ENCODE data around the gene ETV3L. TPM values are rescaled to one million over a fixed set of nuclear protein-coding genes. Genes with fewer than 3 reads are reported as not detected.

The ETV3L gene
- total RNA-seq, 1 donor from 2014 or later: not detected

- Mint-ChIP-seq H3K27ac (no peak overlapping the region), H3K9me3 (no peaks in the 10 kb centered on the region), H3K36me3 (no peaks in the 10 kb centered on the region), H3K4me3 (no peak overlapping the region), H3K4me1 (peaks cover 3% of the 10 kb centered on the region), H3K27me3 (ENCODE audit: insufficient read depth, low read depth) (no peaks in the 10 kb centered on the region)
- H3K9ac ChIP-seq: no peak overlapping the region
- H3F3A ChIP-seq (ENCODE audit: low read depth): peaks cover 14% of the 10 kb centered on the region
- DNase-seq (ENCODE audit: low spot score): no peak
- no peaks in the 10 kb centered on the region for H3K9me3 ChIP-seq (ENCODE audit: low read depth)
- H3K4me2 ChIP-seq: no peak overlapping the region
- no peak overlapping the region for H2AFZ ChIP-seq (replicated peaks)
- H3K36me3 ChIP-seq: no peaks in the 10 kb centered on the region
- no peak for TF ChIP-seq EZH2phosphoT487 (IDR thresholded peaks at IDR 0.05)
- TF ChIP-seq EZH2 (IDR thresholded peaks at IDR 0.05): no peak
- TF ChIP-seq CTCF (IDR thresholded peaks at IDR 0.05): no peak
- H3K27ac ChIP-seq: no peak overlapping the region
- H3K4me1 ChIP-seq: peaks cover 14% of the 10 kb centered on the region
- no peaks in the 10 kb centered on the region for H3K27me3 ChIP-seq
- H3K79me2 ChIP-seq (ENCODE audit: low read depth): no peaks in the 10 kb centered on the region
- H4K20me1 ChIP-seq (ENCODE audit: low read depth): no peaks in the 10 kb centered on the region
- H3K4me3 ChIP-seq: no peak overlapping the region
These were observed 14.9 kb downstream of the ETV3L start for GRCh38 chr1:157084720-157085119.

- H3K27ac Mint-ChIP-seq: no peak overlapping the region
- no peaks in the 10 kb centered on the region for H3K9me3 Mint-ChIP-seq
These were observed 17.9 kb downstream of the ETV3L start for GRCh38 chr1:157081707-157082106.

GRCh38 chr1:157080714-157081113, 18.9 kb downstream of the ETV3L start:
- Histone ChIP-seq H4K20me1 (ENCODE audit: low read depth) (no peaks in the 10 kb centered on the region), H3K27me3 (no peaks in the 10 kb centered on the region), H3F3A (ENCODE audit: low read depth) (peaks cover 14% of the 10 kb centered on the region), H3K36me3 (no peaks in the 10 kb centered on the region), H3K4me3 (no peak overlapping the region), H3K9me3 (ENCODE audit: low read depth) (no peaks in the 10 kb centered on the region), H2AFZ (replicated peaks) (no peak overlapping the region), H3K9ac (no peak overlapping the region), H3K4me1 (peaks cover 14% of the 10 kb centered on the region), H3K79me2 (ENCODE audit: low read depth) (no peaks in the 10 kb centered on the region), H3K4me2 (no peak overlapping the region), H3K27ac (no peak overlapping the region)
- H3K27me3 Mint-ChIP-seq (ENCODE audit: insufficient read depth, low read depth): peaks cover 4% of the 10 kb centered on the region
- H3K4me3 Mint-ChIP-seq: no peak overlapping the region
- H3K9me3 Mint-ChIP-seq: no peaks in the 10 kb centered on the region
- no peaks in the 10 kb centered on the region for H3K36me3 Mint-ChIP-seq
- H3K4me1 Mint-ChIP-seq: peaks cover 3% of the 10 kb centered on the region
- no peak overlapping the region for H3K27ac Mint-ChIP-seq
- no peak for DNase-seq (ENCODE audit: low spot score)
- TF ChIP-seq EZH2 (IDR thresholded peaks at IDR 0.05) (no peak), EZH2phosphoT487 (IDR thresholded peaks at IDR 0.05) (no peak), CTCF (IDR thresholded peaks at IDR 0.05) (no peak)

More at GRCh38 chr1:157081707-157082106, 17.9 kb downstream of the ETV3L start:
- Histone ChIP-seq H3K36me3 (no peaks in the 10 kb centered on the region), H3K4me2 (peak overlapping the region; percentile 54), H4K20me1 (ENCODE audit: low read depth) (no peaks in the 10 kb centered on the region), H3K9ac (no peak overlapping the region), H3K4me3 (no peak overlapping the region), H3K27me3 (no peaks in the 10 kb centered on the region), H3K27ac (no peak overlapping the region), H3F3A (ENCODE audit: low read depth) (peaks cover 14% of the 10 kb centered on the region), H3K4me1 (peaks cover 14% of the 10 kb centered on the region), H3K79me2 (ENCODE audit: low read depth) (no peaks in the 10 kb centered on the region), H3K9me3 (ENCODE audit: low read depth) (no peaks in the 10 kb centered on the region), H2AFZ (replicated peaks) (peak overlapping the region; percentile 17)
- Mint-ChIP-seq H3K4me1 (peaks cover 3% of the 10 kb centered on the region), H3K27me3 (ENCODE audit: insufficient read depth, low read depth) (peaks cover 4% of the 10 kb centered on the region), H3K36me3 (no peaks in the 10 kb centered on the region), H3K4me3 (no peak overlapping the region)
- DNase-seq (ENCODE audit: low spot score): no peak
- TF ChIP-seq CTCF (IDR thresholded peaks at IDR 0.05) (no peak), EZH2phosphoT487 (IDR thresholded peaks at IDR 0.05) (no peak), EZH2 (IDR thresholded peaks at IDR 0.05) (no peak)
